ENCODE results near the gene INPP5K.
"Not testable (repeated sequence)": the region's sequence is repeated elsewhere in the genome, so short reads cannot be mapped to it uniquely, and the experiment has no call there.

DNA sequence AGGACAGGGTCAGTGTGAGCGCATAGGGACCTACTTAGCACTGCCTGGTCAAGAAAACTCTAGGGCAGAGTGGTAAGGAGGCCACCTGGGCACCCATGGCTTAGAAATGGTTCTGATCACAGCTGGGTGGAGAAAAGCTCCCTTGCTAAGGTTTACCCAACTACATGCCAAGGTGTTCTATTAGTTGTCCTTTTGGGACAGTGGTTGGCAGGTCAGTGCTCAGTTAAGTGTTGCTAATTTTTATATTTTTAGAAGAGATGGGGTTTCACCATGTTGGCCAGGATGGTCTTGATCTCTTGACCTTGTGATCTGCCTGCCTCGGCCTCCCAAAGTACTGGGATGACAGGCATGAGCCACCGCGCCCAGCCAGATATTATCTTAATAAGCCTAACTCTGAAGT is 70.7 kb downstream of the INPP5K start:
- TF ChIP-seq, protein P1, sequence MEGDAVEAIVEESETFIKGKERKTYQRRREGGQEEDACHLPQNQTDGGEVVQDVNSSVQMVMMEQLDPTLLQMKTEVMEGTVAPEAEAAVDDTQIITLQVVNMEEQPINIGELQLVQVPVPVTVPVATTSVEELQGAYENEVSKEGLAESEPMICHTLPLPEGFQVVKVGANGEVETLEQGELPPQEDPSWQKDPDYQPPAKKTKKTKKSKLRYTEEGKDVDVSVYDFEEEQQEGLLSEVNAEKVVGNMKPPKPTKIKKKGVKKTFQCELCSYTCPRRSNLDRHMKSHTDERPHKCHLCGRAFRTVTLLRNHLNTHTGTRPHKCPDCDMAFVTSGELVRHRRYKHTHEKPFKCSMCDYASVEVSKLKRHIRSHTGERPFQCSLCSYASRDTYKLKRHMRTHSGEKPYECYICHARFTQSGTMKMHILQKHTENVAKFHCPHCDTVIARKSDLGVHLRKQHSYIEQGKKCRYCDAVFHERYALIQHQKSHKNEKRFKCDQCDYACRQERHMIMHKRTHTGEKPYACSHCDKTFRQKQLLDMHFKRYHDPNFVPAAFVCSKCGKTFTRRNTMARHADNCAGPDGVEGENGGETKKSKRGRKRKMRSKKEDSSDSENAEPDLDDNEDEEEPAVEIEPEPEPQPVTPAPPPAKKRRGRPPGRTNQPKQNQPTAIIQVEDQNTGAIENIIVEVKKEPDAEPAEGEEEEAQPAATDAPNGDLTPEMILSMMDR (IDR thresholded peaks at IDR 0.05): not testable (repeated sequence)
- not testable (repeated sequence) for TF ChIP-seq EZH2 (IDR thresholded peaks at IDR 0.05; ENCODE audit: borderline replicate concordance, insufficient read depth, low read depth, low read length, poor library complexity, severe bottlenecking)

Measured in B cell (primary cell).